Measurements from ENCODE around the gene ZNF268.

DNA sequence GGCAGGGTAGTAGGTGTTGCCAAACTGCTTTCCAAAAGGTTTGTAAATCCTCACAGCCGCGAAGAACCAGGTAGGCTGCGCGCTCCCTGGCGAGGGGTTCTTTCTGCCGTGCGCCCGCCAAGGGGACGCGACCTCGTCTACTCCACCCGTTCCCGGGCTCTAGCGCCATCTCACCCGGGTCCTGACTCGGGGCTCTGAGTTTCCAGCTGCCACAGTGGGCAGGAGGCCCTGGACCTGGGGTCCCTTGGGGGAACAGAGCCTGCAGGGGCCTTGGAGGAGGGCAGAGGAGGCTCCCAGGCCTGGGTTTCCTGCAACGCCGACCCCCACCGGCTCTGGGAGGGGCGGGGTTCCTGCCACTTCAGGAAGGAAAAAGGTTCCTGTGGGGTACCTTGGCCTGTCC lies 53.7 kb downstream of the ZNF268 start:
- no peak for TF ChIP-seq POLR2A (IDR thresholded peaks at IDR 0.05)
- TF ChIP-seq, protein P1, sequence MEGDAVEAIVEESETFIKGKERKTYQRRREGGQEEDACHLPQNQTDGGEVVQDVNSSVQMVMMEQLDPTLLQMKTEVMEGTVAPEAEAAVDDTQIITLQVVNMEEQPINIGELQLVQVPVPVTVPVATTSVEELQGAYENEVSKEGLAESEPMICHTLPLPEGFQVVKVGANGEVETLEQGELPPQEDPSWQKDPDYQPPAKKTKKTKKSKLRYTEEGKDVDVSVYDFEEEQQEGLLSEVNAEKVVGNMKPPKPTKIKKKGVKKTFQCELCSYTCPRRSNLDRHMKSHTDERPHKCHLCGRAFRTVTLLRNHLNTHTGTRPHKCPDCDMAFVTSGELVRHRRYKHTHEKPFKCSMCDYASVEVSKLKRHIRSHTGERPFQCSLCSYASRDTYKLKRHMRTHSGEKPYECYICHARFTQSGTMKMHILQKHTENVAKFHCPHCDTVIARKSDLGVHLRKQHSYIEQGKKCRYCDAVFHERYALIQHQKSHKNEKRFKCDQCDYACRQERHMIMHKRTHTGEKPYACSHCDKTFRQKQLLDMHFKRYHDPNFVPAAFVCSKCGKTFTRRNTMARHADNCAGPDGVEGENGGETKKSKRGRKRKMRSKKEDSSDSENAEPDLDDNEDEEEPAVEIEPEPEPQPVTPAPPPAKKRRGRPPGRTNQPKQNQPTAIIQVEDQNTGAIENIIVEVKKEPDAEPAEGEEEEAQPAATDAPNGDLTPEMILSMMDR (IDR thresholded peaks at IDR 0.05): no peak

All from adrenal gland (tissue), 5 donors.